ENCODE data around the gene TDRD7.

The TDRD7 gene

GRCh38 chr9:97425973-97426336, 14.1 kb downstream of the TDRD7 start:
- Histone ChIP-seq H3K9me3 (no peaks in the 10 kb centered on the region), H3K4me3 (ENCODE audit: low read depth, low read length) (no peak overlapping the region), H3K36me3 (no peaks in the 10 kb centered on the region), H3K27me3 (no peaks in the 10 kb centered on the region), H3K4me1 (no peaks in the 10 kb centered on the region)
- TF ChIP-seq CTCF (IDR thresholded peaks at IDR 0.05; ENCODE audit: low read depth, low read length) = no peak
- no peak for DNase-seq

- DNase-seq = no peak
- Histone ChIP-seq H3K9me3 (no peaks in the 10 kb centered on the region), H3K36me3 (no peaks in the 10 kb centered on the region), H3K4me1 (no peaks in the 10 kb centered on the region), H3K27me3 (no peaks in the 10 kb centered on the region), H3K4me3 (ENCODE audit: low read depth, low read length) (no peak overlapping the region)
- no peak for TF ChIP-seq CTCF (IDR thresholded peaks at IDR 0.05; ENCODE audit: low read depth, low read length)
These were observed 16.0 kb downstream of the TDRD7 start for GRCh38 chr9:97427885-97428284.

- H3K4me1 ChIP-seq = no peaks in the 10 kb centered on the region
- H3K27me3 ChIP-seq = no peaks in the 10 kb centered on the region
- TF ChIP-seq CTCF (IDR thresholded peaks at IDR 0.05; ENCODE audit: low read depth, low read length) = no peak
- no peaks in the 10 kb centered on the region for H3K36me3 ChIP-seq
- H3K4me3 ChIP-seq (ENCODE audit: low read depth, low read length) = no peak overlapping the region
- H3K9me3 ChIP-seq = no peaks in the 10 kb centered on the region
- no peak for DNase-seq
These were observed 18.6 kb downstream of the TDRD7 start for GRCh38 chr9:97430316-97431043.

- no peaks in the 10 kb centered on the region for H3K36me3 ChIP-seq
- peaks cover 3% of the 10 kb centered on the region; the same call in 1 of the 2 replicates for H3K4me1 ChIP-seq
- H3K27me3 ChIP-seq = no peaks in the 10 kb centered on the region
- no peak for TF ChIP-seq CTCF (IDR thresholded peaks at IDR 0.05; ENCODE audit: low read depth, low read length)
- H3K9me3 ChIP-seq = no peaks in the 10 kb centered on the region
- no peak overlapping the region for H3K4me3 ChIP-seq (ENCODE audit: low read depth, low read length)
- DNase-seq = no peak
These were observed 19.1 kb downstream of the TDRD7 start for GRCh38 chr9:97431044-97431441.

DNA sequence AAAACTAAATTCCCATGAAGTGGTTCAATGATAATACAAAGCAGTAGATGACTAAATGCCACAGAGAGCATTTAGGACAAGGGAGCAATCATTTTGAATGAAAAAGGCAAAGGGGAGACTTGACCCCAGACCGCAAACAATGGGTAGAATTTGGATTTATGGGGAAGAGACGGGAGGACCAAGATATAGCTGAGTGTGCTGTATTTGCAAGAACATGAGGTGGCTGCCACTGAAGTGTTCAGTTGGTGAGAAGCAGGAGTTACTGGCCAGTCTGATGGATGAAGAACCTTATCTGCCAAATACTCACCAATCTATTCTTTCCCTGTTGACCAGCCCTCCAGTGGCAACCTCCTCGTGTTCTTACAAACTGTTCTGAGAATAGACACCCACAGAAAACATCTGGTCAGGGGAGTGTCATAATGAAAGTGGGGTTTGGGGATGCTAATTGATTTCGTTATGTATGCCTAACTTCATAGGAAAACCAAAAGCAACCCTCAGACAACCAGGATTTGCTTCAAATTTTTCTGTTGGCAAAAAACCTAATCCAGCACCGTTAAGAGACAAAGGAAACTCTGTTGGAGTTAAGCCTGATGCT, 19.8 kb downstream of the TDRD7 start:
- Histone ChIP-seq H3K4me1 (peaks cover 4% of the 10 kb centered on the region), H3K4me3 (ENCODE audit: low read depth, low read length) (no peak overlapping the region), H3K36me3 (no peaks in the 10 kb centered on the region), H3K27me3 (no peaks in the 10 kb centered on the region), H3K9me3 (no peaks in the 10 kb centered on the region)
- TF ChIP-seq CTCF (IDR thresholded peaks at IDR 0.05; ENCODE audit: low read depth, low read length) = no peak
- DNase-seq = no peak

- DNase-seq = no peak
- no peaks in the 10 kb centered on the region; the same call in 1 of the 2 replicates for H3K36me3 ChIP-seq
These were observed 25.2 kb downstream of the TDRD7 start for GRCh38 chr9:97437051-97437600.

More at GRCh38 chr9:97437051-97437600, 25.2 kb downstream of the TDRD7 start:
- Histone ChIP-seq H3K4me3 (ENCODE audit: low read depth, low read length) (no peak overlapping the region), H3K4me1 (peaks cover 11% of the 10 kb centered on the region), H3K27me3 (no peaks in the 10 kb centered on the region), H3K9me3 (no peaks in the 10 kb centered on the region)
- no peak for TF ChIP-seq CTCF (IDR thresholded peaks at IDR 0.05; ENCODE audit: low read depth, low read length)

Data from BE2C (cell line).